WTC11 (cell line): ENCODE data around the gene FARSA. TPM values are rescaled to one million over a fixed set of nuclear protein-coding genes. Genes with fewer than 3 reads are reported as not detected.
A peak's percentile ranks its signal among the peaks of the same experiment; 100 is the strongest.

Experiments
- AR ChIP-seq: fragments of 250-450 bp; sonication (Bioruptor Pico); IDR thresholded peaks from 2 replicates; pipeline ENCODE4 v1.9.0; 2021; ENCODE audit warnings: mild to moderate bottlenecking
- ATF1 ChIP-seq: sonication (generic); formaldehyde crosslinking; IDR thresholded peaks from 2 replicates; pipeline ENCODE4 v1.8.1; 2023; ENCODE audit warnings: mild to moderate bottlenecking, moderate library complexity, missing genetic modification reagents
- ATF6 ChIP-seq: sonication (generic); formaldehyde crosslinking; IDR thresholded peaks from 2 replicates; pipeline ENCODE4 v1.8.1; 2023; ENCODE audit warnings: mild to moderate bottlenecking, missing genetic modification reagents
- CBFB ChIP-seq: sonication (generic); formaldehyde crosslinking; IDR thresholded peaks from 2 replicates; pipeline ENCODE4 v1.8.1; 2022; ENCODE audit warnings: mild to moderate bottlenecking, low read depth, missing genetic modification reagents
- CREB1 ChIP-seq: sonication (generic); formaldehyde crosslinking; IDR thresholded peaks from 2 replicates; pipeline ENCODE4 v1.8.0; 2023; ENCODE audit warnings: mild to moderate bottlenecking, missing genetic modification reagents
- CREM ChIP-seq: sonication (generic); formaldehyde crosslinking; IDR thresholded peaks from 2 replicates; pipeline ENCODE4 v1.8.1; 2022; ENCODE audit warnings: mild to moderate bottlenecking, missing genetic modification reagents, moderate library complexity
- ERG ChIP-seq: fragments of 250-450 bp; sonication (Bioruptor Pico); IDR thresholded peaks from 2 replicates; pipeline ENCODE4 v1.8.0; 2021; ENCODE audit warnings: mild to moderate bottlenecking
- ESRRA ChIP-seq: sonication (generic); formaldehyde crosslinking; IDR thresholded peaks from 2 replicates; pipeline ENCODE4 v1.8.1; 2022; ENCODE audit warnings: mild to moderate bottlenecking, missing genetic modification reagents, borderline replicate concordance
- FOXK1 ChIP-seq: sonication (generic); formaldehyde crosslinking; IDR thresholded peaks from 2 replicates; pipeline ENCODE4 v1.8.0; 2022; ENCODE audit warnings: mild to moderate bottlenecking, moderate library complexity, missing genetic modification reagents
- HMGXB4 ChIP-seq: sonication (generic); formaldehyde crosslinking; IDR thresholded peaks from 2 replicates; pipeline ENCODE4 v1.8.1; 2023; ENCODE audit warnings: mild to moderate bottlenecking, moderate library complexity, missing genetic modification reagents
- MAX ChIP-seq: sonication (generic); formaldehyde crosslinking; IDR thresholded peaks from 2 replicates; pipeline ENCODE4 v1.8.0; 2022; ENCODE audit warnings: mild to moderate bottlenecking, missing genetic modification reagents
- MLX ChIP-seq: sonication (generic); formaldehyde crosslinking; IDR thresholded peaks from 2 replicates; pipeline ENCODE4 v1.8.1; 2023; ENCODE audit warnings: mild to moderate bottlenecking, missing genetic modification reagents, moderate library complexity
- NFE2L1 ChIP-seq: sonication (generic); formaldehyde crosslinking; IDR thresholded peaks from 2 replicates; pipeline ENCODE4 v1.8.1; 2023; ENCODE audit warnings: missing genetic modification reagents
- NR2C2 ChIP-seq: sonication (generic); formaldehyde crosslinking; IDR thresholded peaks from 2 replicates; pipeline ENCODE4 v1.8.0; 2022; ENCODE audit warnings: mild to moderate bottlenecking, missing genetic modification reagents
- OVOL2 ChIP-seq: fragments of 250-450 bp; sonication (Bioruptor Pico); IDR thresholded peaks from 2 replicates; pipeline ENCODE4 v1.9.0; 2021; ENCODE audit warnings: mild to moderate bottlenecking, borderline replicate concordance
- RELA ChIP-seq: sonication (generic); formaldehyde crosslinking; IDR thresholded peaks from 2 replicates; pipeline ENCODE4 v1.8.1; 2022; ENCODE audit warnings: missing genetic modification reagents, mild to moderate bottlenecking, borderline replicate concordance
- ZBTB21 ChIP-seq: sonication (generic); formaldehyde crosslinking; IDR thresholded peaks from 2 replicates; pipeline ENCODE4 v1.8.1; 2023; ENCODE audit warnings: mild to moderate bottlenecking, missing genetic modification reagents, borderline replicate concordance
- ZNF121 ChIP-seq: sonication (generic); formaldehyde crosslinking; IDR thresholded peaks from 2 replicates; pipeline ENCODE4 v1.8.0; 2023; ENCODE audit warnings: missing genetic modification reagents
- ZNF317 ChIP-seq: sonication (generic); formaldehyde crosslinking; IDR thresholded peaks from 2 replicates; pipeline ENCODE4 v1.8.1; 2023; ENCODE audit warnings: low read depth, mild to moderate bottlenecking, moderate library complexity, missing genetic modification reagents, borderline replicate concordance
- ZNF396 ChIP-seq: fragments of 250-450 bp; sonication (Bioruptor Pico); IDR thresholded peaks from 2 replicates; pipeline ENCODE4 v1.8.0; 2021; ENCODE audit warnings: mild to moderate bottlenecking, moderate library complexity, borderline replicate concordance
- ZNF425 ChIP-seq: fragments of 250-450 bp; sonication (Bioruptor Pico); conservative IDR thresholded peaks from 2 replicates; pipeline ENCODE4 v1.9.0; 2021; ENCODE audit warnings: mild to moderate bottlenecking
- ZNF532 ChIP-seq: fragments of 250-450 bp; sonication (Bioruptor Pico); IDR thresholded peaks from 2 replicates; pipeline ENCODE4 v1.9.0; 2021; ENCODE audit warnings: mild to moderate bottlenecking, borderline replicate concordance
- ZNF671 ChIP-seq: fragments of 250-450 bp; sonication (Bioruptor Pico); IDR thresholded peaks from 2 replicates; pipeline ENCODE4 v1.8.0; 2021; ENCODE audit warnings: mild to moderate bottlenecking
- total RNA-seq: library from RNA; stranded (reverse); gene quantifications from 3 replicates; pipeline ENCODE4 v1.2.3, GENCODE V29; 2021

Gene FARSA
- total RNA-seq, 1 experiment from 2014 or later = 108 TPM

GRCh38 chr19:12945479-12946091, 12.1 kb upstream of the FARSA start, which contains the start of gene RAD23A (continued):
- TF ChIP-seq ERG (CRISPR knock-in tag) = peak; percentile 98
- TF ChIP-seq HMGXB4 = 0 out of 2 replicates have a peak, but pooled peaks have one; percentile 44
- TF ChIP-seq MLX (CRISPR knock-in tag) = no peak; the same call in 1 of the 2 replicates
- peak; percentile 96 for TF ChIP-seq MAX (CRISPR knock-in tag)
- TF ChIP-seq ZNF121 = no peak
- TF ChIP-seq ZNF425 = peak; percentile 84
- no peak for TF ChIP-seq ZNF317 (CRISPR knock-in tag)
- TF ChIP-seq ZNF396 (CRISPR knock-in tag) = no peak
- TF ChIP-seq OVOL2 (CRISPR knock-in tag) = peak; percentile 69; the same call in 1 of the 2 replicates
- peak; percentile 95 for TF ChIP-seq NR2C2 (CRISPR knock-in tag)
- peak; percentile 100 for TF ChIP-seq ZBTB21 (CRISPR knock-in tag)
- TF ChIP-seq NFE2L1 (CRISPR knock-in tag) = peak; percentile 92
- no peak for TF ChIP-seq RELA (CRISPR knock-in tag)
- no peak; the same call in 1 of the 2 replicates for TF ChIP-seq ESRRA (CRISPR knock-in tag)
- TF ChIP-seq CREM (CRISPR knock-in tag) = peak; percentile 91
- 0 out of 2 replicates have a peak, but pooled peaks have one; percentile 44 for TF ChIP-seq CBFB (CRISPR knock-in tag)
- peak; percentile 96 for TF ChIP-seq AR
- TF ChIP-seq ZNF532 (CRISPR knock-in tag) = peak; percentile 93; the same call in 1 of the 2 replicates
- peak; percentile 94 for TF ChIP-seq FOXK1 (CRISPR knock-in tag)
- TF ChIP-seq ATF6 = no peak
- no peak for TF ChIP-seq ATF1
- no peak for TF ChIP-seq CREB1
- TF ChIP-seq ZNF671 (CRISPR knock-in tag) = peak; percentile 97
